OCI-LY7 (cell line): ENCODE data around the gene ATAD1.

Source experiments
- EZH2phosphoT487 ChIP-seq: fragments of 200-600 bp; sonication (generic); IDR thresholded peaks from 2 replicates; pipeline ENCODE4 v1.6.1; 2018; ENCODE audit warnings: low read depth, borderline replicate concordance, mild to moderate bottlenecking, mixed run types, antibody characterized with exemption, low read length, moderate library complexity, mixed read lengths
- TF ChIP-seq, protein P1 (sequence below): fragments of 200-600 bp; sonication (generic); conservative IDR thresholded peaks from 2 replicates; pipeline ENCODE4 v1.5.1; 2014; ENCODE audit warnings: mild to moderate bottlenecking, antibody characterized with exemption, low read length, moderate library complexity, mixed read lengths

DNA sequence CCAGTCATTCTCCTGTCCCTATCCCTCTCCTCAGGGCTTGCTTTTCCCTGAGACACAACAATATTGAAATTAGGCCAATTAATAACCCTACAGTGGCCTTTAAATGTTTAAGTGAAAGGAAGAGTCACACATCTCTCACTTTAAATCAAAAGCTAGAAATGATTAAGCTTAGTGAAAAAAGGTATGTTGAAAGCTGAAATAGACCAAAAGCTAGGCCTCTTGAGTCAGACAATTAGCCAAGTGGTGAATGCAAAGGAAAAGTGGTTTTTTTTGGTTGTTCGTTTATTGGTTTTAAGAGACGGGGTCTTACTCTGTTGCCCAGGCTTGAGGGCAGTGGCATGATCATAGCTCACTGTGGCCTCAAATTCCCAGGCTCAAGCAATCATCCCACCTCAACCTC is 9.7 kb upstream of the ATAD1 start:
- TF ChIP-seq, protein P1, sequence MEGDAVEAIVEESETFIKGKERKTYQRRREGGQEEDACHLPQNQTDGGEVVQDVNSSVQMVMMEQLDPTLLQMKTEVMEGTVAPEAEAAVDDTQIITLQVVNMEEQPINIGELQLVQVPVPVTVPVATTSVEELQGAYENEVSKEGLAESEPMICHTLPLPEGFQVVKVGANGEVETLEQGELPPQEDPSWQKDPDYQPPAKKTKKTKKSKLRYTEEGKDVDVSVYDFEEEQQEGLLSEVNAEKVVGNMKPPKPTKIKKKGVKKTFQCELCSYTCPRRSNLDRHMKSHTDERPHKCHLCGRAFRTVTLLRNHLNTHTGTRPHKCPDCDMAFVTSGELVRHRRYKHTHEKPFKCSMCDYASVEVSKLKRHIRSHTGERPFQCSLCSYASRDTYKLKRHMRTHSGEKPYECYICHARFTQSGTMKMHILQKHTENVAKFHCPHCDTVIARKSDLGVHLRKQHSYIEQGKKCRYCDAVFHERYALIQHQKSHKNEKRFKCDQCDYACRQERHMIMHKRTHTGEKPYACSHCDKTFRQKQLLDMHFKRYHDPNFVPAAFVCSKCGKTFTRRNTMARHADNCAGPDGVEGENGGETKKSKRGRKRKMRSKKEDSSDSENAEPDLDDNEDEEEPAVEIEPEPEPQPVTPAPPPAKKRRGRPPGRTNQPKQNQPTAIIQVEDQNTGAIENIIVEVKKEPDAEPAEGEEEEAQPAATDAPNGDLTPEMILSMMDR = no peak
- no peak for TF ChIP-seq EZH2phosphoT487
